GM18868 (cell line): Measurements from ENCODE around the gene OR10X1.

Experiments used
- ATAC-seq: cut with Tn5 transposase; IDR thresholded peaks from one replicate; pipeline ENCODE4 v1.9.1; 2021; ENCODE audit warnings: mild to moderate bottlenecking, moderate library complexity; ENCODE audit not compliant: unreplicated experiment

The OR10X1 gene, protein sequence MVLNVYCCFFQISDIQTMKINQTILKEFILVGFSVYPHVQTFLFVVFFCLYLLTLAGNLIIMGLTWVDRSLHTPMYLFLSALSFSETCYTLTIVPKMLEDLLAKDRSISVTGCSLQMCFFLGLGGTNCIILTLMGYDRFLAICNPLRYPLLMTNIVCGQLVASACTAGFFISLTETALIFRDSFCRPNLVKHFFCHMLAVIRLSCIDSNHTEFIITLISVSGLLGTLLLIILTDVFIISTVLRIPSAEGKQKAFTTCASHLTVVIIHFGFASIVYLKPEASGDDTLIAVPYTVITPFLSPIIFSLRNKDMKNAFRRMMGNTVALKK

DNA sequence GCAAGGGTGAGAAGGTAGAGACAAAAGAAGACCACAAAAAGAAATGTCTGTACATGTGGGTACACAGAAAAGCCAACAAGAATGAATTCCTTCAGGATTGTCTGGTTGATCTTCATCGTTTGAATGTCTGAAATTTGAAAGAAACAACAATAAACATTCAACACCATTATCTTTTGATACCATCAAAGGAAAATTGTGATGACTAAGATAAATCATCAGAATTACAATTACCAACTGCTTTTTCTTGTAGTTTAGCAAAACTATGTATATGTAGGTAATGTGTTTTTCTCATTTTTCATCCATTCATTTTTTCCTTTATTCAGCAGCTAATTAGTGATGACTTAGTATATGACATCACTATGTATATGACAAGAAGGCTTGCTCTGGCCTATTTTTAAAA, at the start of gene OR10X1:
TSS of gene OR10X1 (minus strand) at position 167 of the 400 bp plus-strand sequence. CDS start at position 167, 0 bp downstream.
- no peak for ATAC-seq

DNA sequence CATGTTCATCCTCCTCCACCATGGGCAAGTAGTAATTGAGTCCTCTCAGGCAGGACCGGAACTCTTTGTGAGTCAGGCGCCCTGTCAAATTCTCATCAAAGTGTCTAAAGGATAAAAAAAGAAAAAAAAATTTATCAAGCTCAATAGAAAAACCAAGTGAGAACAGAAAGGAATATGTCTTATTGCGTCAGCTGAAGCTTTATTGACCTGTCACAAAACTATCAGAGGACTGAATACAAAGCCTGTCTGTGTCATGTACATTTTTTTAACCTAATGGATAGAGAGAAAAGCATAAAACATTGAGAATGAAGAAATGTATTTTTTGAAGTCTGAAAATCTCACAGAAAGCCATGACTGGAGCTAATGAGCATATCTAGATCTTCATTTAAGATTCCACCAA, 34.1 kb upstream of the OR10X1 start:
- ATAC-seq = no peak

DNA sequence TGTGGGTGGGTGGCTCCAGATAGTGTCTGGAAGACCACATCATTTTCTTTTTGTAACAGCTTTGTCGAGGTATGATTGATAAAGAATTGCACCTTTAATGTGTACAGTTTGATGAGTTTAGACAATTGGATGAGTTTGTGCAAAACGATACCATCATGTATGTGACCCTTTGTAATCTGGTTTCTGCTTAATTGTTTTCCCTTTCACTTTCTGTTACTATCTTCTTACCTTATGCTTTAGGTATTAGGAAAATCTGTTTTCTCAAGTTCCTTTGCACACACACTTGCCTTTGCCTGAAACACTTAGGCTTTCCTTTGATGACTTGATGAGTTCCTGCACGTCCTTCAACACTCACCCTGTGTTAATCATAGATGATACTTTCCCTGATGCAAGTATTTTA, 32.2 kb upstream of the OR10X1 start:
- no peak for ATAC-seq

DNA sequence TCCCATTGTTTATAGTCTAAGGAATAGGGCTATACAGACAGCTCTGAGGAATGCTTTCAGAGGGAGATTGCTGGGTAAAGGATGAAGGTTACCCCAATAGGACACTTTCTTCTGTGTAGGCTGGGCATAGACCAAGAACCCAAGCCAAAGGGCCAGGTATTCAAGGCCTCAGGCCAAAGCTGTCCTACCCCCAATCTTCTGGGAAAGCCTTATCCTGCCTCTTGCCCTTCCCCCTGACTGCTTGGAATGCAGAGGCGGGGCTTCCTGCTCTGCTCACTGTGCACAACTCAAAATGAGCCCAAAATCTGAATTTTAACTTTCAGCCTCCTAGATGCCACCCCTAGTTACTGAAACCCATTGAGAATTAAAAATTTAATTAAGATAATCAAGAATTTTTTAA, 27.6 kb upstream of the OR10X1 start:
- no peak for ATAC-seq

DNA sequence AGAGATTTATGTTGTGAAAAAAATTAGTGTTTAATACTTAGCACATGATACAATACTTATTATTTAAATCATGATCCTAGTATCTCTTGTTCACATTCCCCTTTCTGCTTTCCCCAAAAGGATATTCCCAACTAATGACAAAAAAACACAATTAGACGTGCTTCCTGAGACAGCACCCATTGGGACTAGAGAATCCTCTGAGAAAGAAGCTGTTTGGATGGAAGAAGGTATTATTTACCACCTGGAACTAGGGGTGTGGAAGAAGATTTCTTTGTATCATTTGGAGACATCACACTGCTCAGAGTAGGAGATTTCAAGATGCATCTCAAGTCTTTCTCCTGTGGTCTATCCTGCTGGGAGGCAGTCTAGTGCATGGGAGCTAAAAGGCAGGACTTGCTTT, 25.3 kb upstream of the OR10X1 start, which contains the start of gene OR10Z1:
TSS of gene OR10Z1 (plus strand) at position 301 of the 400 bp plus-strand sequence. CDS start 1,171 bp downstream, outside the sequence.
- no peak for ATAC-seq

DNA sequence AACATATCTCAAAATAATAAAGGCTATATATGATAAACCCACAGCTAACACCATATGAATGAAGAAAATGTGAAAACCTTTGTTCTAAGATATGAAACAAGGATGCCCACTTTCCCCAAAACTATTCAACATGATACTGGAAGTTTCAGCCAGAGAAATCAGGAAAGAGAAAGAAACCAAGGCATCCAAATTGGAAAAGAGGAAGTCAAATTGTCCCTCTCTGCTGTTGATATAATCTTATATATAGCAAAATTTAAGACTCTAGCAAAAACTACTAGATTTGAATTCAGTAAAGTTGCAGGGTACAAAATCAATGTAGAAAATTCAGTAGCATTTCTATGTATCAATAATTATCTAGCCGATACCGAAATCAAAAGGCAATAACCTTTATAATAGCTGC, 21.0 kb upstream of the OR10X1 start:
- ATAC-seq = no peak

DNA sequence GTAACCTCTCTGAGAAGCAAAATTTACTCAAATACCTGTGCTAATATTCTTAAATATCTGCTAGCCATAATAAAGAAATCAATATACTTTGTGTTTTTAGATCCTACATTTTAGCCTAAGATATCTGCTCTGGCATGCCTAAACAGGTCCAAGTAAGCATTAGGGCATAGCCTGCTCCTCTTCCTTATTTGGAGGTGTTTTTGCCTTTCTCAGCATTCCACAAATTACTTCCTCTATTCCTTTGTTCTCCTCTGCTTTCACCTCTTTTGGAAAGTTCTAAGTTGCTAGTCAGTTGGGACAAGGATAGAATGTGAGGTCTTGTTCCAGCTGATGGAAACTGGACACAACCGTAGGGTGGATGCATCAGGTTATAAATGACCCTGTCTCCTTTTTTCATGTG, 7.2 kb upstream of the OR10X1 start:
- ATAC-seq = no peak

DNA sequence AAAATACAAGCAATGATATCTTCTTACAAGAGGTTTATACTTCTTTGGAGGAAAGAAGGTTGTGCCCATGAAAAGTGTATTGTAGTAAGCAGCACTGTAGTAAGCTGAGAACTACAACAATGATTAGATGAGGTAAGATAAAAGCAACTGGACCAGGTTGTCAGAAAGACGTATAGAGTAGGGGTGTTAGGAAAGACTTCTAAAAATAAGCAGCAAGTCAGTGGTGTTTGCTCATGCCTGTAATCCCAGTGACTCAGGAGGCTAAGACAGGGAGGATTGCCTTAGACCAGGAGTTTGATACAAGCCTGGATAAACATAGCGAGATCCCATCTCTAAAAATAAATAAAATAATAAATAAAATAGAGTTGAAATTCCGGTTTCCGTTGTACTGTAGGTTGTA, 4.3 kb upstream of the OR10X1 start:
- ATAC-seq = no peak

DNA sequence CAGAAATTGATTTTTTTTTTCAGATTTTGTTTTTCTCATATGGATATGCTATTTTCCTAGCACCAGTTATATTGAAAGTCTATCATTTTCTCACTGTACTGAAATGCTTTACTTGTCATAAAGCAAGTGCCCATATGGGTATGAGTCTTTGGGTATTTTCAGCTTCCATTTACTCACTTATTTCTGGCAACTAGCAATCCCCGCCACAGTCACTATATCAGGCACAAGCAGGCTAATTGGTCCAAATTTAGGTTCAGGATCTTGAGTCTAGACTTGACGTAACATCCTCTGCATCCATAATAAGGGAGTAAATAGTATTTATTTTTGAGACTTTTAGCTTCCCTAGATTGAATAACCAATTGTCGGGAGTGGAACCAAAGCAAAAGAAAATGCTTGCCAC, 2.1 kb downstream of the OR10X1 start:
- no peak for ATAC-seq

DNA sequence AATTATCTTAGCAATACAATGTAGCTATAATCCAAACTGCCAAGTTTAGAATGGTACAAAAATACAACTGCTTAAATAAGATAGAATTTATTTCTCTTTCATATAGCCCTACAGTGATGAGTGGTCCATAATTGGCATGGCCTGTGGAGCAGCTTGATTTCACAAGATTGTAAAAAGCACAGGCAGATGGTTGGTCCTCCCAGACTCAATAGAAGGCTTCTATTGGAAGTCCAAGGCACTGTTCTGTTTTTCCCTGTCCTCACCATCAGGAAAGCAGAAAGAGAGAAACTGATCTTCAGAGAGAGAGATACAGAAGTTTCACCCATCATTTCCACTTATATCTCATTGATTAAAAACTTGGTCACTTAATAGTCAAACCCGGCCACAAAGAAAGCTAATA, 7.5 kb downstream of the OR10X1 start:
- no peak for ATAC-seq

DNA sequence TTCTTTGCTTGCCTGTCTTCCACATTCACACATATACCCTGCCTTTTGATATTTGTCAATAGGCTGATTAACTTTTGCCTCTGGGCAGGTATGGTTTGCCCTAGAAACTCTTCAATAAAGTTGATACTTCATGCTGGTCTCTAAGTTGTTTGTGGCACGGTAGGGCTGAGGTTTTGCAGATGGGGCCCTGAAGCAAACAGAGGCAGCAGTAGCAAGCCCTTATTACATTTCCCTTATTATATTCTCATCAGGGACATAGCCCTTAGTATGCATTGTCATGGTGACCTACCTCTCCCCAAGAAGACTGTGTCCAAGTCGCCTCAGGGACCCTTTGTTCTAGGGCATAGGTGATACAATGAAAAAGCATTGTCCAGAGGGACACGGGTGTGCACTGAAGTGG, 9.2 kb downstream of the OR10X1 start, which contains the start of gene OR6P1:
TSS of gene OR6P1 (minus strand) at position 101 of the 400 bp plus-strand sequence. CDS start 6,976 bp downstream, outside the sequence.
- no peak for ATAC-seq

DNA sequence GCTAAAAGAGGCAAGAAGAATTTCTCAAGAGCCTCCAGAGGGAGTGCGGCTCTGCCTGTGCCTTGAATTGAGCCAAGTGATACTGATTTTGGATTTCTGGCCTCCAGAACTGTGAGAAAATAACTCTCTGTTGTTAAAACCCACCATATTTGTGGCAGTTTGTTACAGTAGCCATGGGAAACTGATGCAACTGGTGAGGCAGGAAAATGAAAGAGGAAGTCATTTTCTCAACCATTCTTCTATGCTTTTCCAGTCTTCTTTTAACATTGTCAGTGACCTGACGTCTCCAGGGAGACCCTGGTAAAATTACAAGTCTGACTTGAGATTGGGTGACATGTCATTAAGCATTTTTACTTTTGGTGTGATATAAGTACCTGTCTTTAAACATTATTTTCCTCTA, 15.1 kb downstream of the OR10X1 start:
- no peak for ATAC-seq

DNA sequence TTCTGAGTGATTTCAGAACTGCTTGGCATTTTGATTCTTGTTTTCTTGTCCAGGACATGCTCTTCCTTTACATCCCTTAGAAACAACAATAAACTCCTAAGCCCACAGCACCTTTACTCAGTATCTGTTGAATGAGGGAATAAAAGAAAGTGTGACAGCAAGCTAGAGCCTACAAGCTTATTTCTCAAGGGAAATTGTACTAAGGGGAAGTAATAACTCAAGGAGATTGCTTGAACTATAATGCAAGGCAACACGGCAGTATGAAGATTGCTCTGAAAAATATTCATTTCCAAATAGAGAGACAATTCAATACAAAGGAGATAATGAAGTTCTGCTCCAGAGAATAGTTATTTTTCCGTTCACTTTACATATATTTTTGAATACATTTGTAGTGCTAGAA, 15.8 kb downstream of the OR10X1 start:
- ATAC-seq = no peak

DNA sequence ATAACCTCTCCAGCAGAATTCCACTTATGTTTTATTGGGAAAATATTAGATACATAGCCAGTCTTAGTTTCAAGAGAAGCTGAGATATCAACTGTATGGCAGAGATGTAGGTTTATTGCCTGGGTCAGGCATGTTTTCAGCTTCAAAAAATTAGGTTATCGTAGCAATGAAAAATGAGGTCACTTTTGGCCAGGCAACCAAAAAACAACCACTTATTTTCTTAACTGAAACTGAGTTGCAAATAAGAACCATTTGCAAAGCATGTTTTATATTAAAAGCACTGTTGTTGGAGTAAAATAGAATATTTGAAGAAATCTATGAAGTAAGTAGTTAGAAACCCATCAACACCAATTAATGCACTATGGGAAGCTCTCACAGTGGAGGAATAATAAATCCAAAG, 20.0 kb downstream of the OR10X1 start:
- ATAC-seq = no peak

DNA sequence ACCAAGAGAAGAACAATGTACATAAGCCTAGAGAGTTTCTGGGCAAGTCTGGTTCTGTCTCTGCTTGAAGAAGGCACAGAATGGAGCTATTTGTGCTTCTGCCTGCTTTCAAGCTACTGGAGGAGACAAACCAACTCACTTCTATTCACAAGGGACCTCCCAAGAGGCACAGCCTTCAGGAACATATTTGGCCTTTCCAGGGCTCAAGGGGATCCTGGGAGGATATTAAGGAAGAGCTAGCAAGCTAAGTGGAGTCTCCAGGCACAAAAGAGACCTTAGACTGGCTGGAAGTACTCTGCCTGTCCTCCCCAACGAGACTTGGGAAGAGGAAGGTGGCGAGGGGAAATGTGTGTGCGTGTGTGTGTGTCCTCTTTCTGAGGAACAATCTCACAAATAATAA, 25.3 kb downstream of the OR10X1 start, which contains the start of gene OR6Y1:
TSS of gene OR6Y1 (minus strand) at position 54 of the 400 bp plus-strand sequence. CDS start 6,300 bp downstream, outside the sequence.
- no peak for ATAC-seq

DNA sequence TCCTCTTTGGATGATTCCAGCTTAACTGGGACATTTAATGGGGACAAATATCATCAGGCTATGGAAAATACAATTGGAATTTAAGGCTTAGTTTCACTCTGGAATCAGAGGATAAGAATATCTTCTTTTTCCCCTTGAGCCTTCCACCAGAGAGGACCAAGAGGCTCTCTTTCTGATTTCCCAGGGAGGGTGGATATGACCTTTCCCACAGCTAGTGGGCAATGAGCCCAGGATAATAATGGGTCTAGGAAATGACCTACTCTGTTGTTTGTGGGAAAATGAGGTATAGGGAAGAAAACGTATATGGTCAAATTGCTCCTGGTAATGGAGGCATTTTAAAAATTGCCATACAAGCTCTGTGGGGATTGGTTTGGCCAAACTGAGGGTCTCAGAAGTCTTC, 27.4 kb downstream of the OR10X1 start:
- ATAC-seq = no peak

DNA sequence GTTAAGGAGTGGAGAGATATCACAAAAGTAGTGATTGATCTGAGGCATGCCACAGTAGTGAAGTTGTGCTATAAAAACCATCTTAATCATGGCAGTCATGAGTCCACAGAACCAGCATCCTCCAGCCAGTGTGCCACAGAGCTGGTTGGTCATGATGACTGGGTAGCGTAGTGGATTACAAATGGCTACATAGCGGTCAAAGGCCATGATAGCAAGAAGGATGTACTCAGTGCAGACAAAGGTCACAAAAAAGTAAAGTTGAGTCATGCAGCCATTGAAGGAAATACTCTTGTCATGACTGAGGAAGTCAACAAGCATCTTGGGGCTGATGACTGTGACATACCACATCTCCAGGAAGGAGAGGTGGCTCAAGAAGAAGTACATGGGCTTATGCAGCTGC, 32.2 kb downstream of the OR10X1 start:
- no peak for ATAC-seq

DNA sequence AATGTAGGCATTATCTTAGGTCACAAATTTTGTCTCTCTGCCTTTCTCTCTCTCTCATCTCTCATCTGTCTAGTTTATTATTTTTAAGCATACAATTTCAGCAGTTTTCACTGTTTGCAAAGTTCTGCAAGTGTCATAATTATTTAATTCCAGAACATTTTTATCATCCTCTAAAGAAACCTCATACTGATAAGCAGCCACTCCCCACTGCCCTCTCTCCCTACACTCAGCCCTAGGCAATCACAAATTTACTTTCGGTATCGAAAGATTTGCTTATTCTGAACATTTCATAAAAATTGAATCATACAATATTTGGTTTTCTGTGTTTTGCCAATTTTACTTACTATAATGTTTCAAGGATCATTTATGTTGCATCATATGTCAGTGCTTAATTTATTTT, 42.1 kb downstream of the OR10X1 start:
- ATAC-seq = no peak

DNA sequence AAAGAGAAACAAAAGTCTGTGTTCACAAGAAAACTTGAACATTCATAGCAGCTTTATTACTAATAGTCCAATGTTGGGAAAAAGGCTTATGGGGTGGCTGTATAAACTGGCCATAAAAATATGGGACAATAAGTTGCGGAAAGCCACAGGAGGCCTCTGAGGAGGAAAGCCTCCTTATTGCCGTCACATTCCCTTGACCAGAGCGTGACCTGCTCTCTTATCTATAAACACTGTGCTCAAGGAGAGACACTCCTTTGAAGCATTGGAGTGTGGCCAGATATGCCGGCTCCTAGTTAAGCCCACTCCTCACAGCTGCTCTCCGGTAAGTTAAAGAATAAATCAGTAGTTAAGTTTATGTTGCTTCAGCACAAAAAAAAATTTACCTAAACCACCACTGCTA, 45.2 kb downstream of the OR10X1 start:
- ATAC-seq = no peak
